Measurements from ENCODE around the gene BRD3.
A peak's percentile ranks its signal among the peaks of the same experiment; 100 is the strongest.
"Not testable (repeated sequence)": the region's sequence is repeated elsewhere in the genome, so short reads cannot be mapped to it uniquely, and the experiment has no call there.

Gene BRD3

GRCh38 chr9:133990366-133991213 is 77.2 kb downstream of the BRD3 start:
- DNase-seq, result peak; percentile 48

- no peak for DNase-seq
Observed at GRCh38 chr9:133989625-133990365, 78.0 kb downstream of the BRD3 start.

DNA sequence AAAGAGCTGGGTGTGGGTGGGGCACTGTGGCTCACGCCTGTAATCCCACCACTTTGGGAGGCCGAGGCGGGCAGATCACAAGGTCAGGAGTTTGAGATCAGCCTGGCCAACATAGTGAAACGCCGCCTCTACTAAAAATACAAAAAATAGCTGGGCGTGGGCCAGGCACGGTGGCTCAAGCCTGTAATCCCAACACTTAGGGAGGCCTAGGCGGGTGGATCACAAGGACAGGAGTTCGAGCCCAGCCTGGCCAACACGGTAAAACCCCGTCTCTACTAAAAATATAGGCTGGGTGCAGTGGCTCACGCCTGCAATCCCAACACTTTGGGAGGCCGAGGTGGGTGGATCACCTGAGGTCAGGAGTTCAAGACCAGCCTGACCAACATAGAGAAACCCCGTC is 79.1 kb downstream of the BRD3 start:
- DNase-seq, result not testable (repeated sequence)

GRCh38 chr9:133987946-133988665 is 79.7 kb downstream of the BRD3 start:
- no peak for DNase-seq

- no peak for DNase-seq
Observed at GRCh38 chr9:133987446-133987788, 80.4 kb downstream of the BRD3 start.

DNA sequence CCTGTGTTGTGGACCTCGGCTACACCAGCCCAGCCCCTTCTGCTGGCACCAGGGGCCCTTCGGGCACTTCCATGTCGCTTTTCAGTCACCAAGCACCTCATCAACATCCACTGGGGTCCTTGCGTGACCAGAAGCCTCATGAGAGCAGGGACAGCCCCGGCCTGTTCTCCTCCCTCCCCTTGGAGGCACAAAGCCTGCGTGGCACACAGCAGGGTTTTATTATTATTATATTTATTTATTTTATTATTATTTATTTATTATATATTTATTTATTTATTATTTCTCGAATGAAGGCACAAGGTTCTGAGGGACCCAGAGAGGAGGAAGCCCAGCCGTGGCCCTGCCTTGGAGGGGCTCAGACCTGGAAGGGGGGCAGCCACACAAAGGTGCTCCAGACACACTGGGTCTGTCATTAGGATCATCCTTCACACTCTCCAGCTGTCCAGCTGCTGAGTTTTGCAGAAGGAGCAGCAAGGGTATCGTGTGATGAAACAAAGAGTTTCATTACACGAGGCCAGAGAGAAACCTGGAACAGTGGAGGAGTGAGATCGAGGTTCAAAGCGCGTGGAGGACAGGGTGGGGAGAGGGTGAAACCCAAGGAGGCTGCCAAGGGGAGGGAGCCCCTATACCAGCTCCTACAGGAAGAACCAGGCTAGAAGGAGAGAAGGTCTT is 80.9 kb downstream of the BRD3 start:
- DNase-seq, result no peak

- no peak for DNase-seq
Observed at GRCh38 chr9:133986061-133986460, 81.8 kb downstream of the BRD3 start.

DNA sequence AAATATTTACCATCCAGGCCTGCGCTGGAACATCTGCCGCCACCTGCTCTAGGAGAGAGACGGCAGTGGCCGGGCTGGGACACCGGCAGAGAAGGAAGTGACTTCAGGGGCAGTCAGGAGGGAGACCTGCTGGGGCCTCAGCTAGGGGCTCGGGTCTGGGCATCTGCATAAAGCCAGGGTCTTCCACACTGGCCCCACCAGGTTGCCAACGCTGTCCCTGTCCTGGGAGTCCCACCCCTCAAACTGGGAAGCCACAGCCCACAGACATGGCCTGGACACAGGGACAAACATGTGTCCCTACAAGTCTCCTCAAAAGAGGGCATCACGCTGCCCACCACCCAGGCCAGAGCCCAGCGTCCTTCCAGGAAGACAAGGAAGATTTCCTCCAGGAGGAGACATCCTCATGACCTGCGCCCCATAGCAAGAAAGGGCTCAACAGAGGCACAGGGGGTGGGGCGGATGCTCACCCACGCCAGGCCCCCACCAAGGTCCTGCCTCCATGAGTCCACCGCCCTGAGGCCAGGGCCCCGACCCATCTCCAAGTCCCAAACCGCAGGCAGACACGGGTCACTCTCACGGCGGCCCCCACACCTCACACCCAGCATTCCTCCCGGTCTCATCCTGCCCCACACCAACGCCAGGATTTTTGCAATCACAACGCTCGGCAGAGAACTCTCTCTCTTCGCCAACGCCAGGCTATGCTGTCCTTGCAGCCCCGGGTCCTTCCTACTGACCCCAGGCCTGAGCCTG is 84.7 kb downstream of the BRD3 start:
- DNase-seq, result no peak

DNA sequence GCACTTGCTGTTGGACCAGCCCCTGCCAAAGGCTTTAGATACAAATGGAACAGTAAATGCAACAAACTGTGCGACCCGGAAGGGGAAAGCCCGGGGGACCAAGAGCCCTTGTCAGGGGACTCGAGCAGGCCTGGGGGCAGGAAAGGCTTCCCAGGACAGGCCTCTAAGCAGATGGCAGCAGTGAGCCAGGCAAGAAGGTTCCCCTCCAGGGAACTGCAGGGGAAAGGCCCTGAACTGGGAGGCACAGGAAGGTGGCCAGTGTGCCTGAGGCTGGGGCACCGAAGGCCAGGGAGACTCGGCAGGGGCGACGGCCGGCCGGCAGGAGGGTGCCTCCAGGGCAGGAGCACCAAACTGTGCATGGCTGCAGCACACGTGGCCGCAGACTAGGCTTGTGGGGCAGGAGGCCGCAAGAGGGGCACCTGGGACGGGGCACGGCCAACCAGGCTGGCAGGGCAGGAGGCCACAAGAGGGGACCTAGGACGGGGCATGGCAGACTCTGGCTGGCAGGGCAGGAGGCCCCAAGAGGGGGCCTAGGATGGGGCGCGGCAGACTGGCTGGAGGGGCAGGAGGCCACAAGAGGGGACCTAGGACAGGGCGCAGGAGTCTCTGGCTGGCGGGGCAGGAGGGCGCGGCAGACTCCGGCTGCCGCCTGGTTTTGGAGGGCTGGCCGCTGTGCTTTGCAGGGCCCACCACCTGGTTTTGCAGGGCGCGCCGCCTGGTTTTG is 85.7 kb downstream of the BRD3 start:
- no peak for DNase-seq

- no peak for DNase-seq
Observed at GRCh38 chr9:133981589-133981957, 86.3 kb downstream of the BRD3 start.

DNA sequence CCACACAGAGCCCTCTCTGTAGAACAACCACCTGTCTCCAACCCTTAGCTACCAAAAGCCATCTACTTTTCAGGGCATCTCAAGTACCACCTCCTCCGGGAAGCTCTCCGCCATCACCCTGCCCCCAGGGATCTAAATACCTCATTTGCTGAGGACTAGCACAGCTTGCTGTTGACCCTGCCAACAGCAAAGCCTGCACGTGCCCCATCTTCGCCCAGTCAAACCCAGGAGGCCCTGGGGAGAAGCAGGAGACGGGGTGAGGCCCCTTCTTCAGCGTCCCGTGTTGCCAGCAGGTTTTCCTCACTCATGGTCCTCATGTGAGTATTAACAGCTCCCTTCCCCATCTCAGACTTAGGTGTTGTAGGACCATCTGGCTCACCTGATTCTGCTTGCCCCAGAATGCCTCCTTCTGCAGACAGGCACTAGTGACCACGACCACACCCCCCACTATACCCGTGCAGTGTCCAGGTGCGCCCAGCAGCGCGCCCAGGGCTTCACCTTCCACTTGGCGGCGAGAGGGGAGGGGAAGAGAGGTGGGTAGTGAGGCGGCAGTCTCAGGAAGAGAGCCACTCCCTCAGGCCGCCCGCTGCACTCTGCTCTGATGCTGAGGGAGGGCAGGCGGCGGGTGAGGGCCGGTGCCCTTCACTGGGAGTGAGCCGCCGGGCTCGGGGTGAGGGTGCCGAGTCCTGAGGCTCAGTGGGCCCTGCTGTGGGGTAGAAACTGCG is 86.8 kb downstream of the BRD3 start:
- DNase-seq, result no peak
